ENCODE measurements around the gene OSR1. TPM values are rescaled to one million over a fixed set of nuclear protein-coding genes. Genes with fewer than 3 reads are reported as not detected.

The OSR1 gene
- total RNA-seq, 2 donors from 2014 or later = 1.7 to 2.4 TPM

DNA sequence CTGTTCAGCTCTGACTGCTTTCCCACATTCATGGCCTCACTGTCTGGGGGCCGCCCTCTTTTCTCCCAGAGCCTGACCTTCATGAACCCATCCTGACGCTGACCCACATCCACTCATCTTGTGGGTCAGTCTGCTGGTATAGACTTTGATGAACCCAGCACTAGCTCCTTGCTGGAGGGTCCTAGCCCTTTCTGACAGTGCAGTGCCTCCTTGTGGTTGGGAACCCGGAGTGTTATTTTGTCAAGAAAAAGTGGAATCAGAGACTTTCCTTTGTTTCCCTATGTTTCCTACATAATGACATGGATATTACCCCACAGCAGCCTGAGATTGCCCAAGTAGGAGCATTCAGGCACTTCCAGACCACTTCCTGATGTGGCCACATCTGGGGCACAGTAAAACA, 19.3 kb upstream of the OSR1 start:
- H3K27me3 ChIP-seq = no peaks in the 10 kb centered on the region
- no peaks in the 10 kb centered on the region for H3K4me1 ChIP-seq
- TF ChIP-seq, protein P1, sequence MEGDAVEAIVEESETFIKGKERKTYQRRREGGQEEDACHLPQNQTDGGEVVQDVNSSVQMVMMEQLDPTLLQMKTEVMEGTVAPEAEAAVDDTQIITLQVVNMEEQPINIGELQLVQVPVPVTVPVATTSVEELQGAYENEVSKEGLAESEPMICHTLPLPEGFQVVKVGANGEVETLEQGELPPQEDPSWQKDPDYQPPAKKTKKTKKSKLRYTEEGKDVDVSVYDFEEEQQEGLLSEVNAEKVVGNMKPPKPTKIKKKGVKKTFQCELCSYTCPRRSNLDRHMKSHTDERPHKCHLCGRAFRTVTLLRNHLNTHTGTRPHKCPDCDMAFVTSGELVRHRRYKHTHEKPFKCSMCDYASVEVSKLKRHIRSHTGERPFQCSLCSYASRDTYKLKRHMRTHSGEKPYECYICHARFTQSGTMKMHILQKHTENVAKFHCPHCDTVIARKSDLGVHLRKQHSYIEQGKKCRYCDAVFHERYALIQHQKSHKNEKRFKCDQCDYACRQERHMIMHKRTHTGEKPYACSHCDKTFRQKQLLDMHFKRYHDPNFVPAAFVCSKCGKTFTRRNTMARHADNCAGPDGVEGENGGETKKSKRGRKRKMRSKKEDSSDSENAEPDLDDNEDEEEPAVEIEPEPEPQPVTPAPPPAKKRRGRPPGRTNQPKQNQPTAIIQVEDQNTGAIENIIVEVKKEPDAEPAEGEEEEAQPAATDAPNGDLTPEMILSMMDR (IDR thresholded peaks at IDR 0.05) = no peak
- no peak for DNase-seq
- no peak overlapping the region for H3K4me3 ChIP-seq
- H3K36me3 ChIP-seq = no peaks in the 10 kb centered on the region
- H3K9ac ChIP-seq (ENCODE audit: low read depth in 2 of 2, low read length in 2 of 2) = no peak overlapping the region
- intact Hi-C loops (cut with DNase I) = no loop called here
- no peaks in the 10 kb centered on the region for H3K9me3 ChIP-seq
- H3K27ac ChIP-seq = no peak overlapping the region

DNA sequence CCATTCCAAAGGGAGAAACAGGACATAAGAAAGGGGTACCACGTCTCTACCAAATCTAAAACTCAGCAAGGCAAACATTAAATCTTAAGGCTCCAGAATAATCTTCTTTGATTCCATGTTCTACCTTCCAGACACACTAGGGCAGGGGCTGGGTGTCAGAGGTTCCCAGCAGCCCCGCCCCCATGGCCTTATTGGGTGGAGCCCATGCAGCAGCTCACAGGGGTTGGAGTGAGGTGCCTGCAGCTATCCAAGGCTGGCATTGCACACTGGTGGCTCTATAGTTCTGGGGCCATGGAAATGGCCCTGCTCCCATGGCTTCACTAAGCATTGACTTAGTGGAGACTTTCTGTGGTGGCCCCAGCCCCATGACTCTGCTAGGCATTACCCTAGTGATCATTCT, 14.9 kb upstream of the OSR1 start:
- TF ChIP-seq, protein P1 (IDR thresholded peaks at IDR 0.05) = no peak
- Histone ChIP-seq H3K4me1 (no peaks in the 10 kb centered on the region), H3K27ac (no peak overlapping the region), H3K4me3 (no peak overlapping the region), H3K27me3 (no peaks in the 10 kb centered on the region), H3K36me3 (no peaks in the 10 kb centered on the region), H3K9me3 (no peaks in the 10 kb centered on the region), H3K9ac (ENCODE audit: low read depth in 2 of 2, low read length in 2 of 2) (no peak overlapping the region)
- intact Hi-C loops (cut with DNase I) = no loop called here
- DNase-seq = no peak

DNA sequence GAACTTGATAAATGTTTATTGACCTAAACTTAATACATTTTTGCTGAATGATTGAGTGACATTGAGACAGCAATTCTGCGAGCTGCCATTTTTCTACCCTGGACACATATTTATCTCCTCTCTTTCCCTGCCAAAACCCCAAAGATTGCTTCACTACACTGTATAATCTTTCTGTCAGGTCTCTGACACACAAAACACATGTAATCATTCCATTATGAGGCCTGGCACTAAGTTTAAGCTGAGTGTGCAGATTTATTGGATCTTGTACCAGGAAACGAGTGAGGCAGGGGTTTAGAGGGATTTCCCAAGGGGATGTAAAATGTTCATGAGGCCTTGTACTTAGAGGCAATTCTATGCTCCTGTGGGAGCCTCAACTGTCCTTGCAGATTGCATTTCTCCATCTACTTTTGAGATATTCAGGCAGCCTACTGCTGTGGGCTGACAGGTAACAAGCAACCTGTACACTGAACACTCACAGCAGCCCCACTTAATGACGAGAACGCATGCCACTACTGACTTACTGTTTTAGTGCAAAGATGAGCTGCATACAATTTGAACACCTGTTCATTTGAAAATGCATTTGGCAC, 13.7 kb upstream of the OSR1 start:
- Histone ChIP-seq H3K9ac (ENCODE audit: low read depth in 2 of 2, low read length in 2 of 2) (no peak overlapping the region), H3K4me3 (no peak overlapping the region), H3K9me3 (no peaks in the 10 kb centered on the region), H3K4me1 (no peaks in the 10 kb centered on the region), H3K27ac (no peak overlapping the region), H3K36me3 (no peaks in the 10 kb centered on the region), H3K27me3 (no peaks in the 10 kb centered on the region)
- TF ChIP-seq, protein P1 (IDR thresholded peaks at IDR 0.05) = no peak
- intact Hi-C loops (cut with DNase I) = no loop called here
- DNase-seq = no peak

GRCh38 chr2:19369341-19369955, 11.0 kb upstream of the OSR1 start:
- DNase-seq = no peak
- Histone ChIP-seq H3K4me1 (no peaks in the 10 kb centered on the region), H3K9me3 (no peaks in the 10 kb centered on the region), H3K9ac (ENCODE audit: low read depth in 2 of 2, low read length in 2 of 2) (no peak overlapping the region), H3K36me3 (no peaks in the 10 kb centered on the region), H3K4me3 (no peak overlapping the region), H3K27me3 (no peaks in the 10 kb centered on the region), H3K27ac (no peak overlapping the region)
- intact Hi-C loops (cut with DNase I) = loop anchor here (5.0 to 10.0 kb wide), 2 partner anchors 485 to 488 kb away; no protein-coding TSS in a partner anchor
- TF ChIP-seq, protein P1 (IDR thresholded peaks at IDR 0.05) = peak; percentile 16

- DNase-seq = no peak
- Histone ChIP-seq H3K4me3 (no peak overlapping the region), H3K27me3 (no peaks in the 10 kb centered on the region), H3K4me1 (no peaks in the 10 kb centered on the region), H3K36me3 (no peaks in the 10 kb centered on the region), H3K9ac (ENCODE audit: low read depth in 2 of 2, low read length in 2 of 2) (no peak overlapping the region), H3K27ac (no peak overlapping the region), H3K9me3 (no peaks in the 10 kb centered on the region)
- TF ChIP-seq, protein P1 (IDR thresholded peaks at IDR 0.05) = no peak
- intact Hi-C loops (cut with DNase I) = loop anchor here (5.0 to 10.0 kb wide), 2 partner anchors 484 to 489 kb away; no protein-coding TSS in a partner anchor
Measured at GRCh38 chr2:19368760-19369159, 10.3 kb upstream of the OSR1 start.

Measured in colonic mucosa (tissue), 4 donors.